HUES48 (cell line): ENCODE measurements around the gene COL27A1.

ENCODE experiments used
- H3K27ac ChIP-seq: one replicate; pipeline ENCODE4 v1.7.0; 2013; ENCODE audit warnings: low read depth, low read length, inconsistent platforms
- H3K27me3 ChIP-seq: 2 replicates; pipeline ENCODE4 v1.6.1; 2013; ENCODE audit warnings: mild to moderate bottlenecking, low read length; ENCODE audit not compliant: control insufficient read depth, insufficient read depth
- H3K36me3 ChIP-seq: 2 replicates; pipeline ENCODE4 v1.6.1; 2013; ENCODE audit warnings: low read length; ENCODE audit not compliant: control insufficient read depth, insufficient read depth
- H3K4me1 ChIP-seq: 2 replicates; pipeline ENCODE4 v1.6.1; 2013; ENCODE audit warnings: mild to moderate bottlenecking, low read length; ENCODE audit not compliant: control insufficient read depth, insufficient read depth
- H3K4me3 ChIP-seq: 2 replicates; pipeline ENCODE4 v1.5.1; 2013; ENCODE audit warnings: mild to moderate bottlenecking, low read depth, low read length
- H3K9ac ChIP-seq: 2 replicates; pipeline ENCODE4 v1.6.1; 2013; ENCODE audit warnings: mild to moderate bottlenecking, low read depth, low read length, moderate library complexity
- H3K9me3 ChIP-seq: 2 replicates; pipeline ENCODE4 v1.6.1; 2013; ENCODE audit warnings: low read length; ENCODE audit not compliant: control insufficient read depth, insufficient read depth

Gene COL27A1

GRCh38 chr9:114236391-114237138, 81.2 kb downstream of the COL27A1 start:
- Histone ChIP-seq H3K4me3 (no peak overlapping the region), H3K27me3 (no peaks in the 10 kb centered on the region), H3K27ac (no peak overlapping the region), H3K36me3 (peaks cover 2% of the 10 kb centered on the region; the same call in 1 of the 2 replicates), H3K9me3 (no peaks in the 10 kb centered on the region), H3K4me1 (peaks cover 6% of the 10 kb centered on the region; the same call in 1 of the 2 replicates), H3K9ac (no peak overlapping the region)

DNA sequence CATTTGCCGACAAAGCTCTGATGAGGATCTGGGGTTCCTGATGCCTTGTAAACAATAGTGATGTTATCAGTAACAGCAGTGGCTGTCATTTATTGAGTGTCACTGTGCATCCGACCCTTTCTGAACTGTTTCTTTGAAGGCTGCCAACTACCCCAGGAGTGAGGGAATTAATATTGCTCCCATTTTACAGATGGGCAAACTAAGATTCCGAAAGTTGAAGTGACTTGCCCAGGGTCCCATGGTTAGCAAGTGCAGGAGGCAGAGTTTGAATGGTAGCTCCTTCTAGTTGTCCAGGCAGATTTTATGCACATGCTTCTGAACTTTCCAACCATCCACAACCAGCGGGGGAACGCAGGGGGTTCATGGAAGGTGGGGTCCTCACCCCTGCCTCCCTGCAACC, 81.9 kb downstream of the COL27A1 start:
- Histone ChIP-seq H3K9ac (no peak overlapping the region), H3K36me3 (peaks cover 9% of the 10 kb centered on the region), H3K27ac (no peak overlapping the region), H3K4me3 (no peak overlapping the region), H3K9me3 (no peaks in the 10 kb centered on the region), H3K4me1 (peaks cover 6% of the 10 kb centered on the region; the same call in 1 of the 2 replicates), H3K27me3 (no peaks in the 10 kb centered on the region)

DNA sequence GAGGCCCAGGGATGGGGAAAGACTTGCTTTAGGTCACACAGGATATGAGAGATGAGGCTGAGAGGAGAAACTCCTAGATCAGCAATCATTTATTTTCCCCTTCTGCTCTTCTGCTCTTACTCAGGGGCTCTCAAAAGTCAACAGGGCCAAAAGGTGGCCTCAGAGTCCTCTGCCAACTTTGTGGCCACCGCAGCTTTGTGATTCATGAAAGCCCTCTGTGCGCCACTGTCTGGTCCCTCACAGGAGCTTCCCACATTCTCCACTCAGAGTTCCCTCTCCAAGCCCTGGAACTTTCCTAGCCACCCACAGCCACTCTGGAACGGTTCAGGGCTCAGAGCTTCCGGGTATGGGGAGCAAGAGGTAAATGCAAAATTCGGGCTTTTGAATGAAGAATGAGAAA, 82.4 kb downstream of the COL27A1 start:
- H3K4me3 ChIP-seq: no peak overlapping the region

DNA sequence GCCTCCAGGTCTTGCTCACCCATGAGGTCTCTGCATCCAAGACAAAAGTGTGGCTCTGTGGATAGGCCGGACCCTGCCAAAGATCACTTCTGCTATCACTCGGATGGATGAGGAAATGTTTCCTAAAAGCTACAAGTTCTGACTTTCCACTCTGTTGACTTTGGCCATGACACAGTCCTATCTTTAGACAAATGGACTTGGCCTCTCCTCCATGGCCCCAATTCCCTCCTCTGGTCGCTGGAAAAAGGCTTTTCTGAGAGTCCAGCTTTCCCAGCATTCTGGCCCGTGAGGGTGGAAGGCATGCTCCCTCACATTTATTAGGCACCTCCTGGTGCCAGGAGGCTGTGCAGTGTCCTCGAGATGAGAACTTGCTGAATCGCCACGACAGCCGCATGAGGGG, 83.1 kb downstream of the COL27A1 start:
- Histone ChIP-seq H3K9me3 (no peaks in the 10 kb centered on the region), H3K27ac (no peak overlapping the region), H3K4me1 (peaks cover 6% of the 10 kb centered on the region; the same call in 1 of the 2 replicates), H3K4me3 (no peak overlapping the region), H3K36me3 (peaks cover 13% of the 10 kb centered on the region), H3K9ac (no peak overlapping the region), H3K27me3 (no peaks in the 10 kb centered on the region)

More for the DNA sequence above, 82.4 kb downstream of the COL27A1 start:
- H3K36me3 ChIP-seq: peaks cover 13% of the 10 kb centered on the region
- no peaks in the 10 kb centered on the region for H3K27me3 ChIP-seq
- no peak overlapping the region for H3K27ac ChIP-seq
- no peaks in the 10 kb centered on the region for H3K9me3 ChIP-seq
- H3K4me1 ChIP-seq: peaks cover 6% of the 10 kb centered on the region; the same call in 1 of the 2 replicates
- H3K9ac ChIP-seq: no peak overlapping the region

- Histone ChIP-seq H3K9me3 (no peaks in the 10 kb centered on the region), H3K36me3 (peaks cover 13% of the 10 kb centered on the region), H3K4me3 (no peak overlapping the region), H3K4me1 (peaks cover 6% of the 10 kb centered on the region; the same call in 1 of the 2 replicates), H3K9ac (no peak overlapping the region), H3K27ac (no peak overlapping the region), H3K27me3 (no peaks in the 10 kb centered on the region)
Measured at GRCh38 chr9:114238891-114239875, 83.8 kb downstream of the COL27A1 start.

DNA sequence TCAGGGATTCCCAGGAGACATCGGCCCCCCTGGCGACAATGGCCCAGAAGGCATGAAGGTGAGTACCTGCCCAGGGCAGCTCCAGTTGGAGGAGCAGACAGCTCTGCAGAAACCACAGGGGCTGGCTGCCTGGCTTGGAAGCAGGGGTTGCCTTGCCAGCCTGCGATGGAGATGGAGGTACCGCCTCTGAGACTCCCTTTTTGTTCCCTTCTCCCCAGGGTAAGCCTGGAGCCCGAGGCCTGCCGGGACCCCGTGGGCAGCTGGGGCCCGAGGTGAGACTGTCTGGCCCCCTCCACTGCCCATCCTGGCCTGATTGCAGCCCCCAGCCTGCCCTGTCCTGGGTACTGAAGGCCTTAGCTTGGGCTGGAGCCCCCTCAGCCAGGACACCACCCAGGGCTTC, 84.9 kb downstream of the COL27A1 start:
- Histone ChIP-seq H3K36me3 (peaks cover 13% of the 10 kb centered on the region), H3K27ac (no peak overlapping the region), H3K9ac (no peak overlapping the region), H3K4me1 (peaks cover 2% of the 10 kb centered on the region; the same call in 1 of the 2 replicates), H3K9me3 (no peaks in the 10 kb centered on the region), H3K4me3 (no peak overlapping the region), H3K27me3 (no peaks in the 10 kb centered on the region)

DNA sequence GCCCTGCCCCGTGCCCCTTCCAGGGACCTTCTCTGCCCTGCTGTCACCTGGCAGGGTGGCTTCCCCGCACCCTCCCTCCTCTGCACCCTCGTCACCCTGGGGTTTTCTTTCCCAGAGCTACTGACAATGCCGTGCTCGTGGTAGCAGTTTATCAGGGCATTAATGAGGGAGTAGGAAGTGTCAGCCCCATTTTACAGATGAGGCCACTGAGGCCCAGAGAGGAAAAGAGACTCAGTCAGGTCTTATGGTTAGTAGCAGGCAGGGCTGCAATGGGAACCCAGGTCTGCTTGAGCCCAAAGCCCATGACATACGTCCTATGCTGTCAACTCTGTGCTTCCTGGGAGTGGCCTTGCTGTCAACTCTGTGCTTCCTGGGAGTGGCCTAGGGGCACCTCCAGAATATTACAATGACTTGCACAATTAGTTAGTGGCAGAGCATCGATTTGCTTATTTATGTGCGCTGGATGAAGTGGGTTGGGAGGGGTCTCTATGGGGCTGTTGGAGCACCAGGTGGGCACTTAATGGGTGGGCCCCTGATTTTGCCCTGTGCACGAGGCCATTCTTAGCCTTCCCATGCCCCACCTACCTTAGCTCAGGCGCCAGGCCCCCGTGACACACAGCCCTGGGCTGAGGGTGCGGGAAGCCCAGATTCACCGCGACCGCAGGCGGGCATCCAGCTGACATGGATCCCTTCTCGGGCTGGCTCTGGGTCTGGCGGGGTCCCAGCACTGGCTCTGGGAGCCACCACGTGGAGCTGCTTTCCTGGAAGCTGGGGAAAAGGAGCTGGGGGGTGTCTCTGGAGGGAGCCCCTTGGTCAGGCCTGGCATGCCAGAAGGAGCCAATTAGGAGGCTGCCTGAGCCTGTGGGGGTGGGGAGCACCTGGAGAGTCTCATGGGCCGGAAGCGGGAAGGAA, 85.6 kb downstream of the COL27A1 start:
- peaks cover 15% of the 10 kb centered on the region for H3K36me3 ChIP-seq
- H3K4me3 ChIP-seq: no peak overlapping the region
- H3K27me3 ChIP-seq: no peaks in the 10 kb centered on the region
- H3K9ac ChIP-seq: no peak overlapping the region
- no peak overlapping the region for H3K27ac ChIP-seq
- H3K4me1 ChIP-seq: no peaks in the 10 kb centered on the region
- no peaks in the 10 kb centered on the region for H3K9me3 ChIP-seq

- Histone ChIP-seq H3K9me3 (no peaks in the 10 kb centered on the region), H3K4me1 (no peaks in the 10 kb centered on the region), H3K27ac (no peak overlapping the region), H3K27me3 (no peaks in the 10 kb centered on the region), H3K36me3 (peaks cover 18% of the 10 kb centered on the region), H3K4me3 (no peak overlapping the region), H3K9ac (no peak overlapping the region)
Measured at GRCh38 chr9:114242837-114243236, 87.5 kb downstream of the COL27A1 start.

GRCh38 chr9:114243240-114243639, 87.9 kb downstream of the COL27A1 start:
- Histone ChIP-seq H3K4me1 (no peaks in the 10 kb centered on the region), H3K9ac (no peak overlapping the region), H3K27ac (no peak overlapping the region), H3K9me3 (no peaks in the 10 kb centered on the region), H3K27me3 (no peaks in the 10 kb centered on the region), H3K4me3 (no peak overlapping the region), H3K36me3 (peaks cover 18% of the 10 kb centered on the region)

- H3K27ac ChIP-seq: no peak overlapping the region
- H3K9me3 ChIP-seq: no peaks in the 10 kb centered on the region
- H3K4me3 ChIP-seq: no peak overlapping the region
- no peaks in the 10 kb centered on the region for H3K4me1 ChIP-seq
- H3K9ac ChIP-seq: no peak overlapping the region
- peaks cover 21% of the 10 kb centered on the region for H3K36me3 ChIP-seq
- no peaks in the 10 kb centered on the region for H3K27me3 ChIP-seq
Measured at GRCh38 chr9:114244570-114244969, 89.2 kb downstream of the COL27A1 start.
